ENCODE measurements around the gene TUBAL3.

DNA sequence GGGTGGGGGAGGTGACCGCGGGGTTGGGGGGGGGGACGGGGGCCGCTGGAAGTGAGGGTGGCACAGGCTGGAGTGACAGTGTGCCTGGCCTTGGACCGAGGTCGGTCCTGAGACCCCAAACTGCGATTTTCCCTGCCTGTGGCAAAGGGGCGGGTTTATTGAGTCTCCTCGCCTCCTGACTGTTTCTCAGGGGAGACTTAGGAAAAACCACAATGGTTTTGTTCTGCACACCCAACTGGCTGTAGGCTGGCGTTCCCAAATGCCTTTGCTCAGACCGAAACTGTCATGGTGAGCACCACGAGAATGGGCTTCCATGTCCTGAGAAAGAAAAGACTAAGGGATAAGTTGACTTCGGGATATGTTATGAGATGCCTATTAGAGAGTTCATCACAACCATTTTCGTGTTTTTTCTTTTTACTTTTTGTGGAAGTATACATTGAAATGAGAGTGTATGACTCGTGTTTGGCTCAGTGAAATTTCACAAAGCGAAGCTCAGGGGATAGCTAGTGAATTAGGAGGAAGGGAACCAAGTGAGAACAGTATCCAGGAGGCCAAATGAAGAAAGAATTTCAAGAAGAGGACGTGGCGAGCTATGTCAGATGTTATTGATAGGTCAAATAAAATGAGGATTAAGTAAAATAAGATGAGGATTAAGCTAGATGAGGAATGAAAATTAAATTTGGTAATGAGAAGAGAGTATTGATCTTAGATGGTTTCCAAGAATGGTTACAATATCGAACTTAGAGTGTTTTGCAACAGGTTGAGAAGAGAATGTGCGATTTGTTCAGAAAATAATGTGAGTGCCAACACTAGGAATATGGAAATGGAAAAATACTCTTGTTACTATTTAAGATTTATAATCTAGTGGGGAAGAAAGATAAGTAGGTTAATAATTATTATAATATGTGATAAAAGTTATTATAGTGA is 8.6 kb upstream of the TUBAL3 start:
- TF ChIP-seq ZNF8 (CRISPR knock-in tag; IDR thresholded peaks at IDR 0.05) (no peak), RARB (CRISPR knock-in tag; IDR thresholded peaks at IDR 0.05) (no peak), ISL1 (CRISPR knock-in tag; IDR thresholded peaks at IDR 0.05) (no peak), ARNTL (CRISPR knock-in tag; IDR thresholded peaks at IDR 0.05; ENCODE audit: borderline replicate concordance, low read depth) (no peak), ZFP3 (CRISPR knock-in tag; IDR thresholded peaks at IDR 0.05) (no peak), TCF4 (CRISPR knock-in tag; IDR thresholded peaks at IDR 0.05; ENCODE audit: borderline replicate concordance) (no peak), ZNF70 (CRISPR knock-in tag; IDR thresholded peaks at IDR 0.05) (no peak), SNAI2 (CRISPR knock-in tag; IDR thresholded peaks at IDR 0.05) (no peak), GLIS3 (CRISPR knock-in tag; IDR thresholded peaks at IDR 0.05) (no peak), BACH2 (CRISPR knock-in tag; IDR thresholded peaks at IDR 0.05; ENCODE audit: borderline replicate concordance) (no peak)
- TF ChIP-seq, protein P1, sequence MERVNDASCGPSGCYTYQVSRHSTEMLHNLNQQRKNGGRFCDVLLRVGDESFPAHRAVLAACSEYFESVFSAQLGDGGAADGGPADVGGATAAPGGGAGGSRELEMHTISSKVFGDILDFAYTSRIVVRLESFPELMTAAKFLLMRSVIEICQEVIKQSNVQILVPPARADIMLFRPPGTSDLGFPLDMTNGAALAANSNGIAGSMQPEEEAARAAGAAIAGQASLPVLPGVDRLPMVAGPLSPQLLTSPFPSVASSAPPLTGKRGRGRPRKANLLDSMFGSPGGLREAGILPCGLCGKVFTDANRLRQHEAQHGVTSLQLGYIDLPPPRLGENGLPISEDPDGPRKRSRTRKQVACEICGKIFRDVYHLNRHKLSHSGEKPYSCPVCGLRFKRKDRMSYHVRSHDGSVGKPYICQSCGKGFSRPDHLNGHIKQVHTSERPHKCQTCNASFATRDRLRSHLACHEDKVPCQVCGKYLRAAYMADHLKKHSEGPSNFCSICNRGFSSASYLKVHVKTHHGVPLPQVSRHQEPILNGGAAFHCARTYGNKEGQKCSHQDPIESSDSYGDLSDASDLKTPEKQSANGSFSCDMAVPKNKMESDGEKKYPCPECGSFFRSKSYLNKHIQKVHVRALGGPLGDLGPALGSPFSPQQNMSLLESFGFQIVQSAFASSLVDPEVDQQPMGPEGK (CRISPR knock-in tag; IDR thresholded peaks at IDR 0.05; ENCODE audit: borderline replicate concordance): no peak
- TF ChIP-seq, protein P2, sequence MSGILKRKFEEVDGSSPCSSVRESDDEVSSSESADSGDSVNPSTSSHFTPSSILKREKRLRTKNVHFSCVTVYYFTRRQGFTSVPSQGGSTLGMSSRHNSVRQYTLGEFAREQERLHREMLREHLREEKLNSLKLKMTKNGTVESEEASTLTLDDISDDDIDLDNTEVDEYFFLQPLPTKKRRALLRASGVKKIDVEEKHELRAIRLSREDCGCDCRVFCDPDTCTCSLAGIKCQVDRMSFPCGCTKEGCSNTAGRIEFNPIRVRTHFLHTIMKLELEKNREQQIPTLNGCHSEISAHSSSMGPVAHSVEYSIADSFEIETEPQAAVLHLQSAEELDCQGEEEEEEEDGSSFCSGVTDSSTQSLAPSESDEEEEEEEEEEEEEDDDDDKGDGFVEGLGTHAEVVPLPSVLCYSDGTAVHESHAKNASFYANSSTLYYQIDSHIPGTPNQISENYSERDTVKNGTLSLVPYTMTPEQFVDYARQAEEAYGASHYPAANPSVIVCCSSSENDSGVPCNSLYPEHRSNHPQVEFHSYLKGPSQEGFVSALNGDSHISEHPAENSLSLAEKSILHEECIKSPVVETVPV (CRISPR knock-in tag; IDR thresholded peaks at IDR 0.05): no peak
- TF ChIP-seq, protein P3, sequence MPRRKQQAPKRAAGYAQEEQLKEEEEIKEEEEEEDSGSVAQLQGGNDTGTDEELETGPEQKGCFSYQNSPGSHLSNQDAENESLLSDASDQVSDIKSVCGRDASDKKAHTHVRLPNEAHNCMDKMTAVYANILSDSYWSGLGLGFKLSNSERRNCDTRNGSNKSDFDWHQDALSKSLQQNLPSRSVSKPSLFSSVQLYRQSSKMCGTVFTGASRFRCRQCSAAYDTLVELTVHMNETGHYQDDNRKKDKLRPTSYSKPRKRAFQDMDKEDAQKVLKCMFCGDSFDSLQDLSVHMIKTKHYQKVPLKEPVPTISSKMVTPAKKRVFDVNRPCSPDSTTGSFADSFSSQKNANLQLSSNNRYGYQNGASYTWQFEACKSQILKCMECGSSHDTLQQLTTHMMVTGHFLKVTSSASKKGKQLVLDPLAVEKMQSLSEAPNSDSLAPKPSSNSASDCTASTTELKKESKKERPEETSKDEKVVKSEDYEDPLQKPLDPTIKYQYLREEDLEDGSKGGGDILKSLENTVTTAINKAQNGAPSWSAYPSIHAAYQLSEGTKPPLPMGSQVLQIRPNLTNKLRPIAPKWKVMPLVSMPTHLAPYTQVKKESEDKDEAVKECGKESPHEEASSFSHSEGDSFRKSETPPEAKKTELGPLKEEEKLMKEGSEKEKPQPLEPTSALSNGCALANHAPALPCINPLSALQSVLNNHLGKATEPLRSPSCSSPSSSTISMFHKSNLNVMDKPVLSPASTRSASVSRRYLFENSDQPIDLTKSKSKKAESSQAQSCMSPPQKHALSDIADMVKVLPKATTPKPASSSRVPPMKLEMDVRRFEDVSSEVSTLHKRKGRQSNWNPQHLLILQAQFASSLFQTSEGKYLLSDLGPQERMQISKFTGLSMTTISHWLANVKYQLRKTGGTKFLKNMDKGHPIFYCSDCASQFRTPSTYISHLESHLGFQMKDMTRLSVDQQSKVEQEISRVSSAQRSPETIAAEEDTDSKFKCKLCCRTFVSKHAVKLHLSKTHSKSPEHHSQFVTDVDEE (CRISPR knock-in tag; IDR thresholded peaks at IDR 0.05): no peak
- TF ChIP-seq, protein P4, sequence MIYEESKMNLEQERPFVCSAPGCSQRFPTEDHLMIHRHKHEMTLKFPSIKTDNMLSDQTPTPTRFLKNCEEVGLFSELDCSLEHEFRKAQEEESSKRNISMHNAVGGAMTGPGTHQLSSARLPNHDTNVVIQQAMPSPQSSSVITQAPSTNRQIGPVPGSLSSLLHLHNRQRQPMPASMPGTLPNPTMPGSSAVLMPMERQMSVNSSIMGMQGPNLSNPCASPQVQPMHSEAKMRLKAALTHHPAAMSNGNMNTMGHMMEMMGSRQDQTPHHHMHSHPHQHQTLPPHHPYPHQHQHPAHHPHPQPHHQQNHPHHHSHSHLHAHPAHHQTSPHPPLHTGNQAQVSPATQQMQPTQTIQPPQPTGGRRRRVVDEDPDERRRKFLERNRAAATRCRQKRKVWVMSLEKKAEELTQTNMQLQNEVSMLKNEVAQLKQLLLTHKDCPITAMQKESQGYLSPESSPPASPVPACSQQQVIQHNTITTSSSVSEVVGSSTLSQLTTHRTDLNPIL (CRISPR knock-in tag; IDR thresholded peaks at IDR 0.05; ENCODE audit: low read depth): no peak

Measured in SK-N-SH treated with all-trans-retinoic acid at 6 μM for 48 hours (cell line).